Astrocyte of the hippocampus (primary cell): ENCODE results near the gene MAP2K4.
A peak's percentile ranks its signal among the peaks of the same experiment; 100 is the strongest.

ENCODE experiments used
- DNase-seq: peaks from one replicate; pipeline ENCODE4 v3.0.0; 2011; ENCODE audit warnings: low read depth, low spot score

The MAP2K4 gene

DNA sequence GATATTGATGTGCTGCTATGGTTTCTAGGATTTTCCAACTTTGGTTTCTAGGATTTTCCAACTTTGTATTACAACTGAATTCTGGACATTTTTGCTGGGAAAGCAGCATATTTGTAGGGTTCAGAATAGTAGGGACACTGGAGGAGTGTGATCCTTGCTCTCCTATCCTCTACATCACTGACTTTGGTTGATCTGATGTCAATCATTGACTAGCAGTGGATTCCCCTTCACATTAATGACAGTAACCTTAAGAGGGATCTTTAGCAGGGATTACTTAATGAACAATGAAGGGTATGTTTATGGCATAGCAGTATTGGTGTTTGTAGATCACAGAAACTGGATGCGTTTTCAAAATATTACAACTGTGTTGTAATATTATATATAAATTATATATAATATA, 67.4 kb downstream of the MAP2K4 start:
- DNase-seq: no peak

DNA sequence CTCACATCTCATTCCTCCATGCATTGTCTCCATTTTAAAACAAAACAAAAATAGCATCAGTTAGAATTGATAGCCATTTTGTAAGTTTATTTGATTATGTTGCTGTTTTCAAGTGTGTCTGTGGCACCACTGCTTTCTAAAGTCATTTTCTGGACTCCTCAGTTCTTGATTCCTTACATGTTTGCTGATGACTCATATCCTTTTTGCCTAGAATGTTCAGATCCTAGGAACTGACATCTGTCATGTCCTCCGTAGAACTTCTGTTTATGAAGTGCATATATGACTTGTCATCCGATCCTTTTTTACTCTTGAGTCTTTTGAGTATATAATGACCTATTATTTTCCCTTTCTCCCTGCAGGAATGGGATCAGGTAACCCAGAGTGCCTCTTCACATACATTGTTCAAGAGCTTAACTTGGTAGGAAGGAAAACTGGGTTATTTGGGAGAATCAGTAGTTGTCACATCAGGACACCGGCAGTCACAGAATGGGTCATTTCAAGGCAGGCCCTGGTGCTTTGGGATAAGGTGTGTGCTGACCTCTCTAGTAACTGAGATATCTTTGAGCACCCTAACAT, 69.2 kb downstream of the MAP2K4 start:
- peak; percentile 45 for DNase-seq

DNA sequence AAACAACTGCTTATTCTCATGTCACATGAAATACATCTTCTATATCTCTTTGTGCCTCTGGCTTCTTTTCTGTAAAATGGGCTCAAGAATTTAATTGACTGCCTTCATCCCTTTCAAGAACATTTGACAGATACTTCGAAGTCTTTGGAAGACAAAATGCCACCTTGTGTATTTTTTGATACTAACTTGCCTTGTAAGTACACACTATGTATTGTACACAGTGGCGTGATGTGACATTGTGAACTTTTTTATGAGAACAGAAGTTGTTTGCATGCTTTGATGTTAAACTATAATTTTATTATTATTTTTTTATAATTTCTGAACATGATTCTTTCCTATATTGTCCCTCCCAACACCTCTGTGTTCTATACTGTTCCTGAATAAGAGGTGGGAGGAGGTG, 73.7 kb downstream of the MAP2K4 start:
- no peak for DNase-seq

- DNase-seq: no peak
Measured at GRCh38 chr17:12095522-12095921, 74.8 kb downstream of the MAP2K4 start.

DNA sequence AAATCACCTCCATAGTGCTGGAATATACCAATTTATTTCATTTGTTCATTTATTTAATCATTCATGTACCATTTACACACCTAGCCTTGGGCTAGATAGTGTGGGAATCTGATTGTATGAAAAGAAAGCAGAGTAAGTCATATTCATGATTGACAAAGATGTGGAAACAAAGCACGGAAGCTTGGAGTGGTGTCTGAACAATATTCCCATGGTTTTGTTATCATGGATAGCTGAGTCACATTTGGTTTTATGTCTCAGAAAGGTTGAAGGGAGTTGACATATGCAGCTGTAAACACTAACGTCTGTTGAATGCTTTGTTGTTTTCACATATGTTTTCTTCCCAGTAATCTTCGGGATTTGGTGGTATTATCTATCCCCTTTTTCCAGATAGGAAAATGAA, 76.6 kb downstream of the MAP2K4 start:
- DNase-seq: no peak

- no peak for DNase-seq
Measured at GRCh38 chr17:12098568-12098967, 77.9 kb downstream of the MAP2K4 start.

DNA sequence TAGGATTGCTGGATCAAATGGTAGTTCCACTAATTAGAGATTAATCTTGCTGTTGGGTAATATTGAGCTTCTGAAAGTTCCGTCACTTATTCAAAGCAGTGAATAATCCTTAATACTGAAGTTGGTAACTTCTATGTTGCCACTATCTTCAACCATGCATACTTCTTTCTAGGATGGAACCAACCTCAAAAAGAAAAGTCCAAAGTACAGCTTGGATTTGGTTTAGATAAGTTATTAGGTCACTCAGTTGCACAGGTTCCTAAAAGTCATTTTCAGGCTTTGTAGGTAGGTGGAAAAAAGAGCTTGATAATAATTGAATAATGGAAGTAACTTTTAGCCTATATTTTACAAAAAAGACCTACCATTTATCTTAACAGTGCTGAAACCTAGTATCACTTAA, 78.7 kb downstream of the MAP2K4 start:
- DNase-seq: no peak

DNA sequence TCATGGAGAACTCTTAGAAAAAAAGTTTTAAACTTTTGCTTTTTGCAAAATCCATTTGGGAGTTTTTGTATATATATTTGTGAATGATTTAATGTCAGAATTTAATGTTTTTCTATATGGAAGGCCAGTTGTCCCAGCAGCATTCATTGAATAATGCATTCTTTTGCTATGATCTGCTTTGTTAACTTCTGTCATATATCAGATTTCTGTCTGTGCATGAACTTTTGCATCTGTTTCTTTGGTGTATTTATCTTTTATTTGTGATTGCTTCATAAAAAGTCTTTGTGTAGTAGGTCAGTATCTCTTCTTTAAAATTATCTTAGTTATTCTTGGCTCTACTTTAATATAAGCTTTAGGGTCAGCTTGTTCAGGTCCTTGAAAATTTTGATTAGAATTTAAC, 84.2 kb downstream of the MAP2K4 start:
- no peak for DNase-seq

DNA sequence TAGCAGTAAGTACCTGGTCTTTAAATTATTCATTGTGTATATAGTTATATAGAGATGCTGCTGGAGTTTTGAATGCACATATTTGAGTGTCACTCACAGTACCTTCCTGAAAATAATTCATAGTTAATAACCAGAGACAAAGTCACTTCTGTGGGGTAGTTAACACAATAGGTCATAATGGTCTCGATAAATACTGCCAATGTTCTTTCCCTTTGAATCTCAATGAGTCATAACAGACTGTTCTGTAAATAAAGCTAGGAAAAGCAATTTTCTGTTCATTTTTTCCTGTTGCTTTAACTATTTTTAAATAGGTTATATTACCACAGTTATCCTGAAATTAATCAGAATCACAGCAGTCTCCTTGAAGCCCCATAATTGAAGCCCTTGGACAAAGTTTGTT, 87.2 kb downstream of the MAP2K4 start:
- peak; percentile 19 for DNase-seq

DNA sequence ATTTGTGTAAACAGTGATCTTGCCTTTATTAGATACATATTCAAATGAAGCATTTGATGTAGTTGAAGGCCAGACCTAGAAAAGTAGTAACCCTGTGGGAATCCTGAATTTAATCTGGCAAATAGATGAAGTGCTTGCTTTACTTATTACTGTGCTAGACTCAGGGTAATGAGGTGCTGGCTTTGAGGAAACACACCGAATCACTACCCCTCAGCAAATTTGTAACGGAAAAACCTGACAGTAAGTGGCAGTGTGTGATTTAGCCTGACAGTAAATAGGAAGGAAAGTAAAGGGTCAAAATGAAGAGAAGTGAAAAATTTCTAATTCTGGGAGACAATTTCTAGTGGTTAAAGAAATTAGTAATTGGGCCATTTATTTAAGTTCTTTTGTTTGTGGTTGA, 90.2 kb downstream of the MAP2K4 start:
- no peak for DNase-seq

- no peak for DNase-seq
Measured at GRCh38 chr17:12113156-12113555, 92.5 kb downstream of the MAP2K4 start.

DNA sequence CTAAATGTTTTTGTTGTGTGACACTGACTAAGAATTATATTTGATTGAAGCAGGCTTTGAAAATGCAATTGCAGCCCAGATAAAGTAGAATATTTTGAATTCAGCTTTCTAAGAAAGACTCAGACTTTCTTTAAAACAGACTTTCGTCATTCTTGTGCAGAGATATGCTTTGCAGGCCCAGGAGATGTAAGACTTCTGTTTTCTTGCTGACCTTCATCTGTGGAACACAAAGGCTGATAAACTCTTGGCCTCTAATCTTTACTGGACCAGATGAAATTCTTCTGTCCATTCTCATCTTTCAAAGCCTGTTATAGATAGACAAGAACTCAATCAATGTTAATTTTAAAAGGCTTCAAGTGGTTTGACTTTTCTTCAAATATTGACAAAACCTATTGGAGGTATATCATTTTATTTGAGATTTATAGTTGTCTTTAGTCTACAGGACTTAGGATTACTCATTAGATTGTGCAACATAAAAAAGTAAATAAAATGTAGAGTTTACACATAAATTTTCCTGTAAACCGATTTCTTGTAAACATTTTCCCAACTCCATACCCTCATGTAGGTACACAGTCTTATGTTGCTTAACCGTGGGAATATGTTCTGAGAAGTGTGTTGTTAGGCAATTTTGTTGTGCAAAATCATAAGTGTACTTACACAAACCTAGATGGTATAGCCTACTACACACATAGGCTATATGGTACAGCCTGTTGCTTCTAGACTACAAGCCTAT, 94.2 kb downstream of the MAP2K4 start:
- DNase-seq: no peak

- DNase-seq: no peak
Measured at GRCh38 chr17:12116143-12116542, 95.5 kb downstream of the MAP2K4 start.

DNA sequence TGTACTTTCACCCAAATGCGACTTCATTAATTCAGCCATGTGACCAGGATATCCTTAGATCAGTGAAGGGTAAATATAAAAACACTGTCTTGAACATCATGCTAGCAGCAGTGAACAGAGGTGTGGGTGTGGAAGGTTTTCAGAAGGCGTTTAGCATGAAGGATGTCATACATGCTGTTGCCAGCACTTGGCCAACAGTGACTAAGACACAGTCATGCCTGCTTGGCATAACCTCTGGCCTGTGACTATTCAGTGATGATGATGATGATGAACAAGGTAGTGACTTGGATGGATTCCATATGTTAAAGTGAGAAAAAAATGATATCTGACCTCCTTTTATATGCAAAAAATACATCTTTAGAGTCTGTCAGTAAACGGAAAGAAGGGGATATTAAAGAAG, 97.9 kb downstream of the MAP2K4 start:
- no peak for DNase-seq

DNA sequence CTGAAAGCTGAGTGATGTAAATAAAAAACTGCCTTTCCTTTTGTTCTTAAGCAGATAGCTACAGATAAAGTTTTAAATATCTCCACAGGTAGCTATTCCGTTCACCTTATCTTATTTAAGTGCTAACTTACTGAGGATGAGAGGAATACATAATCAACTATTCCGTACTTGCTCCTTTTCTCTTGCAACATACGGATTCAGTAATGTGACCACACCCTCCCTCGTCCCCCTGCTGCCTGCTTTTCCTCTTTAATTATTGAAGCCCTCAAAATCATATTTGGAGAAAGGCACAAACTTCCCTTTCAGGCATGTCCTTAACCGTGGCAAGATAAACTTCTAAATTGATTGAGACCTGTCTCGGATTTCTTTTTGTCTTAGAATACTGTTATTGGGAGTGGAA, 101.4 kb downstream of the MAP2K4 start:
- no peak for DNase-seq

DNA sequence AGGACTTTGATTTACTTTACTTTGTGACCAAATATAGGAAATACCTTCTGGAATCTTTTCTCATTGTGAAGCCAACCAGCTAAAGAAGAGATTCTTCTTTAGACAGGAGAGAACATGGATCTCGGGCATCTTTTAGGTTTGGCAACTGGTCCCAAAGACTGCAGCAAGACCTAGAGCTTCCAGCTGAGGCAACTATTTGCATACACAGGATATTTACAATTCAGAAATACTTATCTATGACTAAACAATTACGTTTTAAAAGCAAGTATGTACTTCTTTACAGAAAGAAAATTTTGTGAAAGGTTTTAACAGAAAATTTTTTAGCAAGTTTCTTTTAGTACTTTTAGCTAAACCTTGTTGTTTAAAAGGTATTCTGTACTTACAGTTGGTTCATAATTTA, 106.5 kb downstream of the MAP2K4 start:
- DNase-seq: no peak

GRCh38 chr17:12127667-12128066, 107.0 kb downstream of the MAP2K4 start:
- no peak for DNase-seq

DNA sequence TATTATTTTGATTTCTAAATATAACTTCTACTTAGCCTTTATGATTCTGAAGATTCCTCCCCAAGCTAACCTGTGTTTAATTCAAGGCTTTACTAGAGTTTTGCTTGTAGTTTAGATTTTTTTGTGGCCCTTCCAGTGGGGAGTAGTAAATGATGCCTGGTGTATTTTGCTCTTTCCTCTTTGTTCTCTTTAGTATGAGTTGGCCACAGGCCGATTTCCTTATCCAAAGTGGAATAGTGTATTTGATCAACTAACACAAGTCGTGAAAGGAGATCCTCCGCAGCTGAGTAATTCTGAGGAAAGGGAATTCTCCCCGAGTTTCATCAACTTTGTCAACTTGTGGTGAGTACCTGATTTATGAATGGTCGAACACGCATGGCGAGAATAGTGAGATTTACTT, 108.3 kb downstream of the MAP2K4 start:
- no peak for DNase-seq

DNA sequence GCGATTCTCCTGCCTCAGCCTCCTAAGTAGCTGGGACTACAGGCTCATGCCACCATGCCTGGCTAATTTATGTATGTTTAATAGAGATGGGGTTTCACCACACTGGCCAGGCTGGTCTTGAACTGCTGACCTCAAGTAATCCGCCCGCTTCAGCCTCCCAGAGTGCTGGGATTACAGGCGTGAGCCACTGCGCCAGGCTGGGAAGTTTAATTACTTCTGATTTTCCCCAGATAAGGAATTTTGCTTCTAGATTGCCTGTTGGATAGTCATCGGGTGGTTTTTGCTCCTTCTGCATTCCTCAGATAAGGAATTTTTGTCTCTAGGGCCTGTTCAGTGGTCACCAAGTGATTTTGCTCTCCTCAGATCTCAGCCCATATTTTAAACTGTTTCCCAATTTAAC, 112.5 kb downstream of the MAP2K4 start:
- peak; percentile 63 for DNase-seq

GRCh38 chr17:12134101-12134500, 113.4 kb downstream of the MAP2K4 start:
- DNase-seq: no peak

- no peak for DNase-seq
Measured at GRCh38 chr17:12134587-12134986, 113.9 kb downstream of the MAP2K4 start.

GRCh38 chr17:12136243-12136642, 115.6 kb downstream of the MAP2K4 start:
- no peak for DNase-seq

DNA sequence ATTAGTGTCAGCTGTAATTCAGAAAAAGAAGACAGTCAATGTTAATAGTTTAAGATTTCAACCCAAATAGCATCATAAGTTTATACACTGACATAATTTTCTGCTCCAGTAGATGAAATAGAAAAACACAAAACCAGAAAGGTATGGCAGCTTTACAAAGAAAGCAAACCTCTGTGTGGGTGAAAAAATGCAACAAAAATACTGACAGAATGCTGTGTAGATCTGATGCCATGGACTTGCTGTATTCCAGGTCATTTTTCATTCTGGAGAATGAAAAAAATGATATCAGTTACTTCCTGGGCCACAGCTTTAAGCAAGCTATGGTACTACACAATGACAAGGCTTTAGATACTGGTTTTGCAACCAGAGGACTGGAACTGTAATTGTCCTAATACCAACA, 116.0 kb downstream of the MAP2K4 start:
- peak; percentile 57 for DNase-seq

- DNase-seq: no peak
Measured at GRCh38 chr17:12137859-12138258, 117.2 kb downstream of the MAP2K4 start.
